CD4-positive, alpha-beta T cell treated with Interferon gamma for 1 hour (primary cell): Measurements from ENCODE around the gene CASTOR1.

ENCODE experiments used
- DNase-seq: peaks from one replicate; pipeline ENCODE4 v3.0.0-alpha.2; 2020

CASTOR1 gene

GRCh38 chr22:30244066-30244465, 45.2 kb downstream of the CASTOR1 start:
- DNase-seq, result no peak

GRCh38 chr22:30243661-30244060, 45.6 kb downstream of the CASTOR1 start:
- no peak for DNase-seq

DNA sequence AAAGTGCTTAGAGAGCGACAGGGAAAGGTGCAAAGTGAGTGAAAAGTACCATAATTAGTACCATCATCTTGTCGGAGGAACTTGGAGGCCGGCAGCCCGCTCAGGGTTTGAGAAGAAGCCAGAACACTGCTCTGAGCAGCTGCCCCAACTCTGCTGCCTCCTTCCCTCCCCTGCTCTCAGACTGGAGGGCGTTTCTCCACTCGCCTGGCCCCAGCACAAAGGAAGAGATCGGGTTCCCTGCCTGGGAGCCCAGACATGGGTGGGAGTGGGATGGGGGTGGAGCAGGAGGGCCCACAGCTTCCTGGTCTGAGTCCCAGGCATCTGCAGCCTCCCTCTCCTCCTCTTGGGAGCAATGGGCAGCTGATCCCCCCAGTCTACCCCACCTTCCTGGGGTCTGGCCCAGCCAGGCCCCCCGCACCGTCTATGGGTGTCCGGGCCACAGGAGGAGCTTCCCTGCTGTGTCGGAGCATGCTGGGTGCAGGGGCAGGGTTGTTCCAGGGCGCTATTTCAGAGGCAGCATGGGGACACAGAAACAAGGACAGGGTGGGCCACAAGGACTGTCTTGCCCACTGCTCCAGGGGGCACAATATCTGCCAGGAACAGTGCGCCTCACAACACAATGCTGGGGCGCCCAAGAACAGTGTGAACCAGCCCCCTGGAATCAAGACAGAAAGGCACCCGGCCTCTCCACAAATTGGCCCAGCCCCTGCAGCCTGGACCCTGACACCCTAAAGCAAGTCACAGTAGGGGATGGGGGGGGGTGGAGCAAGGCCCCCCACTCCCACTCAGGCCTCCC, 47.5 kb downstream of the CASTOR1 start:
- no peak for DNase-seq

GRCh38 chr22:30240541-30241417, 48.5 kb downstream of the CASTOR1 start:
- DNase-seq, result no peak

DNA sequence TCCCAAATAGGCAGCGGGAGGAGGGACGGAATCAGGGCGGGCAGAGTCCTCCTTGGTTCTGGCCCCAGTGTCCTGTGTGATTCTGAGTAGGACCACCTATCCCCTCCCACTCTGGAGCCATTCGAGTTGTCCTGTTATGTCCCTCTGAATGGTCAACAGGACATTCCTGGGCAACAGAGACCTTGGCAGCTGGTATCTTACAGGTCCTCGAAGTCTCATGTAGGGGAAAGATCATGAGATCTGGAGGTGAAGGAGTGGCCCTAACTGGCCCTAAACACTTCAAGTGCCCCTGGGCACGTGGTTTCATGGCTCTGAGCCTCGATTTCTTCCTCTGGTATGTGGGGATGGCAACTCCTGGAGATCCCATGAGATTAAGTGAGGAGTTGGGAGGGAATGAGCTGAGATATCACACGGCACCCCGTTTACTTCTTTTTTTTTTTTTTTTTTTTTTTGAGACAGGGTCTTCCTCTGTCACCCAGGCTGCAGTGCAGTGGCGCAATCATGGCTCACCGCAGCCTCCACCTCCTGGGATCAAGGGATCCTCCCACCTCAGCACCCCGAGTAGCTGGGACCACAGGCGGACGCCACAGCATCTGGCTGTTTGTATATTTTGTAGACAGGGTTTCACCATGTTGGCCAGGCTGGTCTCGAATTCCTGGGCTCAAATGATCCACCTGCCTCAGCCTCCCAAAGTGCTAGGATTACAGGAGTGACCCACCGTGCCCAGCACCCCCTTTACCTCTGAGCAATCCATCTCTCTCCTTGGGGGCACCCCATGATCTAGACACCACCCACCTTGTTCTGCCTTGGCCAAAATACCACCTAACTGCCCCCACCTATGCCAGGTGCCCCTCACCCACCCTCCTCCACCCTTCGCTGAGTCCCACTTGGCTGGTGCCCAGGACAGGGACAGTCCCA, 49.6 kb downstream of the CASTOR1 start:
- DNase-seq, result no peak

DNA sequence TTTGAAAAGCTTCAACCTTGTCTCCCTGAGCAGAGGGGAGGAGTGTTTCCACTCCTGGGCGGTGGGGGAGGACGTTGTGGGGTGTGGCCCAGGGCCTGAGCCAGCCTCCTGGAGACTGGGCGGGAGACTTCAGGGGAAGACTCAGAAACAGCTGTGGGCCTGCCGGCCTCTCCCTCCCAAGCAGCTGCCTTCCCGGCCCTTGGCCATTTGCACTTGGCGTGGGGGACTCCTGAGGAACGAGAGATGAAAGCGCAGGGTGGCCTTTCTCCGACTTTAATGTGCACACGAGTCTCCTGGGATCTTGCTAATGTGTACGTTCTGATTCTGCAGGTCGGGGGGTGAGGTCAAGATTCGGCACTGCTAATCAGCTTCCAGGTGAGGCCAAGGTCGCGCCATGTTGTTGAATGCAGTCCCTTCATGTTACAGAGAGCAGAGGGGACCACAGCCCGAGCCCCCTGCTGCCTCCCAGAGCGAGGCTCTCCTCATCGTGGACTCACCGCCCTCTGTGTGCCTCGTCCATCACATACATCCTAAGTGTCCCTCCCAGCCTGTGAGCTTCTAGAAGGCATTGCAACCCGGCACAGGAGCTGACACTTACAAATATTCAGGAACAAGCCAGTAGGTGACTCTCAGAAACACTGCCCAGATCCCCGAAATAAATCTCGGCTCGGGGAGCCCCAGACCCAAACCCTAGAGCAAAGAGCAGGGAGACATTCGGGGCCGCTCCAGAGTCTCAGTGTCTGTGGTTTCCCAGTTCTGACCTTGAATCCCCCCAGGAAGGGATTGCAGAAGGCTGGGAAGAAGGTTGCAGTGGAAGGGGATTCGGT, 50.4 kb downstream of the CASTOR1 start:
- DNase-seq, result no peak

DNA sequence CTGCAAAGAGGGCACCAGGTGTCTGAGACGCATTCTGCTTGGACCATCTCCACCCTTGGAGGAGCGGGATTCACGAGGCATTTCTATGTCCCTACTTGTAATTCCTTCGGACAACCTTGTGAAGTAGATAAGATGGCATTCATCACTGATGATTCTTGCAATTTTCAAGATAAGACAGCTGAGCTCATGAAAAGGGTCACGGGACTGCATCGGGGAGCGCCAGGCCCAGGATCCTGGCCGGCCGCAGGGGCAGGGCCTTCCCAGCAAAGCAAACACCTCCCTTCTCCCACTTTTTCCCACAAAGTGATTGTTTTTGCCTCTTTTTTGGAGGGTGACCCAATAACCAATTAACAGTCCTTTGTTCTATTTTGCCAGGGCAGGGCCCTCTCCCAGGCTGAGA, 51.2 kb downstream of the CASTOR1 start:
- no peak for DNase-seq

- no peak for DNase-seq
These were observed 52.4 kb downstream of the CASTOR1 start for GRCh38 chr22:30236875-30237274.

DNA sequence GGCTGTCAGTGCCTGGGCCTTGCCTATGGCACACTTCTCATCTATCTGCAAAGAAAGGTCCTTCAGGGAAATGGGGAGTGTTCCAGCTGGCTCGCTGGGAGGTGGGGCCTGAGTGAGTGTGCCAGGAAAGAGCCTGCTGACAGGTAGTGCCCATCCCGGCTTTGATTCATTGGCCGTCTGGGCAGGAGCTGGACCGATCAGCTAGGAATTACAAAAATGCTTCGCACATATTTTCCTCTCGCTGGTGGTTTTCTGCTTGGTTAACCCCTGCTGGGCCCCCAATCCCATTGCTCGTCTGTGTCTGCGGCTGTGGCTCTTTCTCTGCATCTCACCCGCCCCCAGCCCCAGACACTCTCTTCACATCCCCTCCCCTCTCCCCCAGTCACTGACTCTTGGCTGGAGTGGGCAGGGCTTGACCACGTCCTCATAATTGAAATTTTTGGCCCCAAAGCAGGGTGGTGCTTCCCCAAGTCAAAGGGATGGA, 53.6 kb downstream of the CASTOR1 start:
- no peak for DNase-seq
